IPS DF 6.9 (cell line): ENCODE data around the gene TNFRSF14.

Source experiments
- DNase-seq: peaks from one replicate; pipeline ENCODE4 v3.0.0-alpha.2; 2013; ENCODE audit warnings: low read depth, low spot score
- H3K27ac ChIP-seq: one replicate; pipeline ENCODE4 v1.5.1; 2013; ENCODE audit warnings: low read length, control low read depth
- H3K27me3 ChIP-seq: 2 replicates; pipeline ENCODE4 v1.6.1; 2013; ENCODE audit warnings: mild to moderate bottlenecking, low read length; ENCODE audit not compliant: control insufficient read depth, insufficient read depth
- H3K36me3 ChIP-seq: 2 replicates; pipeline ENCODE4 v1.6.1; 2013; ENCODE audit warnings: low read length; ENCODE audit not compliant: control insufficient read depth, insufficient read depth
- H3K4me1 ChIP-seq: 2 replicates; pipeline ENCODE4 v1.6.1; 2013; ENCODE audit warnings: low read length; ENCODE audit not compliant: control insufficient read depth, insufficient read depth
- H3K4me3 ChIP-seq: 2 replicates; pipeline ENCODE4 v1.5.1; 2013; ENCODE audit warnings: mild to moderate bottlenecking, low read length
- H3K9me3 ChIP-seq: 2 replicates; pipeline ENCODE4 v1.6.1; 2013; ENCODE audit warnings: low read length, inconsistent platforms; ENCODE audit not compliant: control insufficient read depth, insufficient read depth
- WGBS: extraction: QIAGEN DNeasy Blood & Tissue Kit; methylation state at CpG from one replicate; pipeline ENCODE4 v1.1.7; 2013; ENCODE audit warnings: mixed read lengths, missing lambda C conversion rate; ENCODE audit not compliant: insufficient read length, insufficient coverage; 5-methylcytosine and 5-hydroxymethylcytosine counted together

The TNFRSF14 gene

GRCh38 chr1:2602866-2603520 is 46.8 kb downstream of the TNFRSF14 start:
- WGBS: no CpG with 5 or more reads among the region's 18 CpGs
- Histone ChIP-seq H3K4me1 (no peaks in the 10 kb centered on the region), H3K9me3 (peaks cover 15% of the 10 kb centered on the region), H3K4me3 (no peak overlapping the region), H3K27me3 (no peaks in the 10 kb centered on the region), H3K36me3 (no peaks in the 10 kb centered on the region), H3K27ac (no peak overlapping the region)
- DNase-seq: no peak

- H3K4me3 ChIP-seq: no peak overlapping the region
- no peaks in the 10 kb centered on the region for H3K4me1 ChIP-seq
- H3K27ac ChIP-seq: no peak overlapping the region
- whole genome bisulfite sequencing: no CpG with 5 or more reads among the region's 25 CpGs
- peaks cover 16% of the 10 kb centered on the region for H3K9me3 ChIP-seq
- H3K27me3 ChIP-seq: no peaks in the 10 kb centered on the region
- H3K36me3 ChIP-seq: no peaks in the 10 kb centered on the region
- no peak for DNase-seq
Measured at GRCh38 chr1:2603521-2604155, 47.5 kb downstream of the TNFRSF14 start.

- no peak overlapping the region for H3K27ac ChIP-seq
- H3K27me3 ChIP-seq: no peaks in the 10 kb centered on the region
Measured at GRCh38 chr1:2604156-2604843, 48.1 kb downstream of the TNFRSF14 start.

GRCh38 chr1:2604844-2605508 is 48.8 kb downstream of the TNFRSF14 start:
- DNase-seq: no peak
- H3K4me3 ChIP-seq: no peak overlapping the region
- H3K36me3 ChIP-seq: no peaks in the 10 kb centered on the region; the same call in 1 of the 2 replicates
- H3K4me1 ChIP-seq: no peaks in the 10 kb centered on the region
- no CpG with 5 or more reads among the region's 14 CpGs for WGBS
- peaks cover 16% of the 10 kb centered on the region for H3K9me3 ChIP-seq
- H3K27ac ChIP-seq: no peak overlapping the region
- no peaks in the 10 kb centered on the region for H3K27me3 ChIP-seq

More at GRCh38 chr1:2604156-2604843, 48.1 kb downstream of the TNFRSF14 start:
- H3K36me3 ChIP-seq: no peaks in the 10 kb centered on the region; the same call in 1 of the 2 replicates
- no peak overlapping the region for H3K4me3 ChIP-seq
- WGBS: no CpG with 5 or more reads among the region's 19 CpGs
- no peak for DNase-seq
- no peaks in the 10 kb centered on the region for H3K4me1 ChIP-seq
- peaks cover 16% of the 10 kb centered on the region for H3K9me3 ChIP-seq

GRCh38 chr1:2605509-2606395 is 49.6 kb downstream of the TNFRSF14 start:
- H3K4me1 ChIP-seq: no peaks in the 10 kb centered on the region
- H3K36me3 ChIP-seq: no peaks in the 10 kb centered on the region; the same call in 1 of the 2 replicates
- WGBS: no CpG with 5 or more reads among the region's 48 CpGs
- H3K27ac ChIP-seq: no peak overlapping the region
- no peak for DNase-seq
- H3K4me3 ChIP-seq: no peak overlapping the region
- no peaks in the 10 kb centered on the region for H3K27me3 ChIP-seq
- peaks cover 20% of the 10 kb centered on the region for H3K9me3 ChIP-seq

- H3K4me3 ChIP-seq: no peak overlapping the region
- no peak for DNase-seq
- no CpG with 5 or more reads among the region's 15 CpGs for WGBS
- H3K4me1 ChIP-seq: no peaks in the 10 kb centered on the region
- no peak overlapping the region for H3K27ac ChIP-seq
- H3K9me3 ChIP-seq: peaks cover 22% of the 10 kb centered on the region
- H3K36me3 ChIP-seq: no peaks in the 10 kb centered on the region; the same call in 1 of the 2 replicates
- no peaks in the 10 kb centered on the region for H3K27me3 ChIP-seq
Measured at GRCh38 chr1:2606396-2606880, 50.3 kb downstream of the TNFRSF14 start.

- H3K27me3 ChIP-seq: no peaks in the 10 kb centered on the region
- H3K27ac ChIP-seq: no peak overlapping the region
- H3K9me3 ChIP-seq: peaks cover 19% of the 10 kb centered on the region
- H3K36me3 ChIP-seq: no peaks in the 10 kb centered on the region; the same call in 1 of the 2 replicates
- WGBS: no CpG with 5 or more reads among the region's 36 CpGs
- H3K4me3 ChIP-seq: no peak overlapping the region
- no peak for DNase-seq
- H3K4me1 ChIP-seq: no peaks in the 10 kb centered on the region
Measured at GRCh38 chr1:2606881-2607621, 50.9 kb downstream of the TNFRSF14 start.

- Histone ChIP-seq H3K27ac (no peak overlapping the region), H3K36me3 (no peaks in the 10 kb centered on the region; the same call in 1 of the 2 replicates), H3K4me3 (no peak overlapping the region), H3K4me1 (no peaks in the 10 kb centered on the region), H3K9me3 (peaks cover 25% of the 10 kb centered on the region), H3K27me3 (no peaks in the 10 kb centered on the region)
- WGBS: no CpG with 5 or more reads among the region's 13 CpGs
- no peak for DNase-seq
Measured at GRCh38 chr1:2607641-2608091, 51.5 kb downstream of the TNFRSF14 start.

GRCh38 chr1:2609319-2610035 is 53.3 kb downstream of the TNFRSF14 start:
- Histone ChIP-seq H3K36me3 (no peaks in the 10 kb centered on the region; the same call in 1 of the 2 replicates), H3K4me1 (no peaks in the 10 kb centered on the region), H3K9me3 (peaks cover 31% of the 10 kb centered on the region), H3K4me3 (no peak overlapping the region), H3K27ac (no peak overlapping the region), H3K27me3 (no peaks in the 10 kb centered on the region)
- DNase-seq: no peak
- no CpG with 5 or more reads among the region's 34 CpGs for WGBS
